H9 (cell line): ENCODE data around the gene STARD10. TPM values are rescaled to one million over a fixed set of nuclear protein-coding genes. Genes with fewer than 3 reads are reported as not detected.

Source experiments
- DNase-seq: peaks from one replicate; pipeline ENCODE4 v3.0.0-alpha.2; 2017
- H2AFZ ChIP-seq: one replicate; pipeline ENCODE4 v1.6.1; 2013; ENCODE audit warnings: mild to moderate bottlenecking, low read length, control low read depth, moderate library complexity
- H2AK5ac ChIP-seq: 2 replicates; pipeline ENCODE4 v1.6.1; 2013; ENCODE audit warnings: low read length, control low read depth, mixed read lengths; ENCODE audit not compliant: insufficient read length
- H2BK120ac ChIP-seq: one replicate; pipeline ENCODE4 v1.6.1; 2013; ENCODE audit warnings: low read depth, mild to moderate bottlenecking, low read length, control low read depth, inconsistent platforms; ENCODE audit not compliant: poor library complexity, severe bottlenecking
- H2BK12ac ChIP-seq: 2 replicates; pipeline ENCODE4 v1.6.1; 2013; ENCODE audit warnings: low read length, control low read depth, mixed read lengths, low read depth; ENCODE audit not compliant: insufficient read length
- H2BK15ac ChIP-seq: 2 replicates; pipeline ENCODE4 v1.6.1; 2013; ENCODE audit warnings: low read depth, low read length, control low read depth
- H2BK20ac ChIP-seq: one replicate; pipeline ENCODE4 v1.6.1; 2013; ENCODE audit warnings: low read depth, mild to moderate bottlenecking, low read length, control low read depth, inconsistent platforms; ENCODE audit not compliant: poor library complexity, severe bottlenecking
- H2BK5ac ChIP-seq: 2 replicates; pipeline ENCODE4 v1.6.1; 2013; ENCODE audit warnings: low read length, control low read depth, mixed read lengths; ENCODE audit not compliant: insufficient read length
- H3K14ac ChIP-seq: 2 replicates; pipeline ENCODE4 v1.6.1; 2013; ENCODE audit warnings: low read length, control low read depth; ENCODE audit not compliant: insufficient read depth
- H3K18ac ChIP-seq: 2 replicates; pipeline ENCODE4 v1.6.1; 2013; ENCODE audit warnings: low read depth, mild to moderate bottlenecking, mixed read lengths, low read length, control low read depth; ENCODE audit not compliant: insufficient read length
- H3K23ac ChIP-seq: 2 replicates; pipeline ENCODE4 v1.6.1; 2013; ENCODE audit warnings: low read length, control low read depth, mixed read lengths, low read depth; ENCODE audit not compliant: insufficient read length
- H3K23me2 ChIP-seq: 2 replicates; pipeline ENCODE4 v1.6.1; 2013; ENCODE audit warnings: low read depth, mild to moderate bottlenecking, mixed read lengths, low read length, control low read depth; ENCODE audit not compliant: insufficient read length, poor library complexity, severe bottlenecking
- H3K27ac ChIP-seq: 2 replicates; pipeline ENCODE4 v1.5.1; 2013; ENCODE audit warnings: low read length, control low read depth, mixed read lengths, low read depth; ENCODE audit not compliant: insufficient read length
- H3K27me3 ChIP-seq: 2 replicates; pipeline ENCODE4 v1.6.1; 2013; ENCODE audit warnings: low read length, control low read depth, inconsistent platforms; ENCODE audit not compliant: insufficient read depth
- H3K4ac ChIP-seq: 2 replicates; pipeline ENCODE4 v1.6.1; 2013; ENCODE audit warnings: low read depth, mild to moderate bottlenecking, control low read depth, inconsistent platforms, low read length, moderate library complexity
- H3K4me1 ChIP-seq: 2 replicates; pipeline ENCODE4 v1.6.1; 2013; ENCODE audit warnings: low read length, control low read depth, inconsistent platforms; ENCODE audit not compliant: insufficient read depth
- H3K4me2 ChIP-seq: 2 replicates; pipeline ENCODE4 v1.6.1; 2013; ENCODE audit warnings: low read length, control low read depth, mixed read lengths; ENCODE audit not compliant: insufficient read length, insufficient read depth
- H3K56ac ChIP-seq: 2 replicates; pipeline ENCODE4 v1.6.1; 2013; ENCODE audit warnings: low read depth, mild to moderate bottlenecking, mixed read lengths, low read length, control low read depth; ENCODE audit not compliant: insufficient read length
- H3K79me1 ChIP-seq: 2 replicates; pipeline ENCODE4 v1.6.1; 2013; ENCODE audit warnings: low read depth, mild to moderate bottlenecking, moderate library complexity, low read length, control low read depth, inconsistent platforms; ENCODE audit not compliant: insufficient read depth, poor library complexity, severe bottlenecking
- H3K79me2 ChIP-seq: 2 replicates; pipeline ENCODE4 v1.6.1; 2013; ENCODE audit warnings: low read length, control low read depth, inconsistent platforms; ENCODE audit not compliant: insufficient read depth
- H3K9ac ChIP-seq: 2 replicates; pipeline ENCODE4 v1.6.1; 2013; ENCODE audit warnings: low read length, control low read depth, mixed read lengths; ENCODE audit not compliant: insufficient read length; ENCODE audit errors: extremely low read depth
- H3K9me3 ChIP-seq: one replicate; pipeline ENCODE4 v1.6.1; 2013; ENCODE audit warnings: low read depth, low read length, inconsistent platforms; ENCODE audit not compliant: control insufficient read depth
- H3T11ph ChIP-seq: one replicate; pipeline ENCODE4 v1.6.1; 2013; ENCODE audit warnings: mild to moderate bottlenecking, low read length, control low read depth, inconsistent platforms
- H4K20me1 ChIP-seq: one replicate; pipeline ENCODE4 v1.6.1; 2013; ENCODE audit not compliant: control insufficient read depth, insufficient read length, insufficient read depth
- H4K5ac ChIP-seq: 2 replicates; pipeline ENCODE4 v1.6.1; 2013; ENCODE audit warnings: low read depth, mild to moderate bottlenecking, mixed read lengths, low read length, control low read depth; ENCODE audit not compliant: insufficient read length
- H4K8ac ChIP-seq: replicated peaks from 2 replicates; pipeline ENCODE4 v1.6.1; 2013; ENCODE audit warnings: low read length, control low read depth, mixed read lengths, low read depth; ENCODE audit not compliant: insufficient read length
- H4K91ac ChIP-seq: 2 replicates; pipeline ENCODE4 v1.6.1; 2013; ENCODE audit warnings: low read depth, mild to moderate bottlenecking, moderate library complexity, mixed read lengths, low read length, control low read depth; ENCODE audit not compliant: insufficient read length
- H3K27ac Mint-ChIP-seq, 3 experiments: 2 replicates in 2 of 3; 3 replicates in 1 of 3; pipeline ENCODE4 v1.8.0; 2020 to 2021; ENCODE audit warnings: mixed read lengths in 3 of 3, mild to moderate bottlenecking in 1 of 3, moderate library complexity in 1 of 3
- H3K27me3 Mint-ChIP-seq: 2 replicates; pipeline ENCODE4 v1.8.0; 2021; ENCODE audit warnings: low read depth, mild to moderate bottlenecking, moderate library complexity, mixed read lengths
- H3K36me3 Mint-ChIP-seq, 3 experiments: 2 replicates in 2 of 3; 3 replicates in 1 of 3; pipeline ENCODE4 v1.8.0; 2020 to 2021; ENCODE audit warnings: low read depth in 3 of 3, mixed read lengths in 3 of 3; ENCODE audit not compliant: insufficient read depth in 1 of 3
- H3K4me1 Mint-ChIP-seq, 2 experiments: 2 replicates each; pipeline ENCODE4 v1.8.0; 2020; ENCODE audit warnings: mixed read lengths in 2 of 2
- H3K4me3 Mint-ChIP-seq, 2 experiments: 2 replicates in 1 of 2; 3 replicates in 1 of 2; pipeline ENCODE4 v1.8.0; 2020 to 2021; ENCODE audit warnings: mild to moderate bottlenecking in 2 of 2, mixed read lengths in 2 of 2, moderate library complexity in 1 of 2
- H3K9me3 Mint-ChIP-seq, 2 experiments: 2 replicates in 1 of 2; 3 replicates in 1 of 2; pipeline ENCODE4 v1.8.0; 2020; ENCODE audit warnings: mild to moderate bottlenecking in 2 of 2, mixed read lengths in 2 of 2, moderate library complexity in 1 of 2
- WGBS: extraction: QIAGEN DNeasy Blood & Tissue Kit; methylation state at CpG from one replicate; pipeline ENCODE4 v1.1.7; 2013; ENCODE audit warnings: missing lambda C conversion rate, low lambda C conversion rate, mixed read lengths; ENCODE audit not compliant: insufficient read length; ENCODE audit errors: extremely low coverage; 5-methylcytosine and 5-hydroxymethylcytosine counted together
- total RNA-seq: library from RNA; stranded (reverse); gene quantifications from 2 replicates; pipeline ENCODE4 v1.2.1, GENCODE V29; 2021
- TF ChIP-seq, protein P1 (sequence below): fragments of 200-600 bp; sonication (generic); conservative IDR thresholded peaks from 3 replicates; pipeline ENCODE4 v1.8.0; 2021; ENCODE audit warnings: antibody characterized with exemption, mild to moderate bottlenecking

STARD10 gene
- total RNA-seq, 1 experiment from 2014 or later = 24.4 TPM

DNA sequence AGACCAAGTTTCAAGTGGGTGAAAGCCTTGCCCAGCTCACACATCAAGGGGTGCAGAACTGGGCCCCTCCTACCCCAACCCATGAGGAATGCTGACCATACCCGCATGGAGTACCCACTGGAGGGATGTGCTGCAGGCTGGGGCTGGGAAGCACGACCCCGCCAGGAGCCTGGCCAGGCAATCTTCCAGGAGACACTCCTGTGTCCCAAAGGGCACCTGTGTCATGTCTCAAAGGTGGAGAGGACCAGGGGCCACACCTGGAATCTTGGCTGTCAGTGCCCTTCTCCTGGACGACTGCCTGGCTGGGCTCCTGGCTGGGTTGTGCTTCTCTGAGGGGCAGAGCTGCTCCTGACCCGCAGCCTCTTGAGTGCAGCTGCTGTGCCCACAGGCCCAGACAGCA lies 48.3 kb downstream of the STARD10 start:
- H3K36me3 Mint-ChIP-seq = peaks cover 4 to 10% (median 4%) of the 10 kb centered on the region in 3 experiments; a peak in 6 of 7 replicates
- H3K18ac ChIP-seq = no peak overlapping the region
- peaks cover 29 to 34% of the 10 kb centered on the region in 2 experiments for H3K4me1 Mint-ChIP-seq
- H3K27ac Mint-ChIP-seq = no peak overlapping the region
- no peak overlapping the region for H2BK120ac ChIP-seq
- H3K4ac ChIP-seq = no peak overlapping the region
- no peak overlapping the region for H3K4me2 ChIP-seq
- H3K14ac ChIP-seq = no peak overlapping the region
- WGBS = no CpG with 5 or more reads among the region's 5 CpGs
- no peak overlapping the region for H3K23ac ChIP-seq
- H3T11ph ChIP-seq = no peak overlapping the region
- H2BK12ac ChIP-seq = no peak overlapping the region
- H4K91ac ChIP-seq = no peak overlapping the region
- no peaks in the 10 kb centered on the region for H3K9me3 ChIP-seq
- H2AFZ ChIP-seq = no peak overlapping the region
- no peaks in the 10 kb centered on the region for H3K27me3 Mint-ChIP-seq
- TF ChIP-seq, protein P1, sequence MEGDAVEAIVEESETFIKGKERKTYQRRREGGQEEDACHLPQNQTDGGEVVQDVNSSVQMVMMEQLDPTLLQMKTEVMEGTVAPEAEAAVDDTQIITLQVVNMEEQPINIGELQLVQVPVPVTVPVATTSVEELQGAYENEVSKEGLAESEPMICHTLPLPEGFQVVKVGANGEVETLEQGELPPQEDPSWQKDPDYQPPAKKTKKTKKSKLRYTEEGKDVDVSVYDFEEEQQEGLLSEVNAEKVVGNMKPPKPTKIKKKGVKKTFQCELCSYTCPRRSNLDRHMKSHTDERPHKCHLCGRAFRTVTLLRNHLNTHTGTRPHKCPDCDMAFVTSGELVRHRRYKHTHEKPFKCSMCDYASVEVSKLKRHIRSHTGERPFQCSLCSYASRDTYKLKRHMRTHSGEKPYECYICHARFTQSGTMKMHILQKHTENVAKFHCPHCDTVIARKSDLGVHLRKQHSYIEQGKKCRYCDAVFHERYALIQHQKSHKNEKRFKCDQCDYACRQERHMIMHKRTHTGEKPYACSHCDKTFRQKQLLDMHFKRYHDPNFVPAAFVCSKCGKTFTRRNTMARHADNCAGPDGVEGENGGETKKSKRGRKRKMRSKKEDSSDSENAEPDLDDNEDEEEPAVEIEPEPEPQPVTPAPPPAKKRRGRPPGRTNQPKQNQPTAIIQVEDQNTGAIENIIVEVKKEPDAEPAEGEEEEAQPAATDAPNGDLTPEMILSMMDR = no peak
- no peak overlapping the region for H4K8ac ChIP-seq
- H3K23me2 ChIP-seq = no peaks in the 10 kb centered on the region
- H3K4me1 ChIP-seq = peaks cover 10% of the 10 kb centered on the region
- no peak overlapping the region for H3K56ac ChIP-seq
- H3K79me2 ChIP-seq = peaks cover 16% of the 10 kb centered on the region; the same call in 1 of the 2 replicates
- no peak overlapping the region for H3K4me3 Mint-ChIP-seq
- H2AK5ac ChIP-seq = no peak overlapping the region
- no peak overlapping the region for H3K27ac ChIP-seq
- H4K5ac ChIP-seq = no peak overlapping the region
- no peak overlapping the region for H2BK20ac ChIP-seq
- no peaks in the 10 kb centered on the region for H3K9me3 Mint-ChIP-seq
- H2BK5ac ChIP-seq = no peak overlapping the region
- no peaks in the 10 kb centered on the region for H3K27me3 ChIP-seq
- no peak overlapping the region for H3K9ac ChIP-seq
- no peaks in the 10 kb centered on the region for H4K20me1 ChIP-seq
- H2BK15ac ChIP-seq = no peak overlapping the region
- DNase-seq = no peak
- H3K79me1 ChIP-seq = peaks cover 3% of the 10 kb centered on the region
